Measurements from ENCODE around the gene MCF2L2.

Gene MCF2L2

DNA sequence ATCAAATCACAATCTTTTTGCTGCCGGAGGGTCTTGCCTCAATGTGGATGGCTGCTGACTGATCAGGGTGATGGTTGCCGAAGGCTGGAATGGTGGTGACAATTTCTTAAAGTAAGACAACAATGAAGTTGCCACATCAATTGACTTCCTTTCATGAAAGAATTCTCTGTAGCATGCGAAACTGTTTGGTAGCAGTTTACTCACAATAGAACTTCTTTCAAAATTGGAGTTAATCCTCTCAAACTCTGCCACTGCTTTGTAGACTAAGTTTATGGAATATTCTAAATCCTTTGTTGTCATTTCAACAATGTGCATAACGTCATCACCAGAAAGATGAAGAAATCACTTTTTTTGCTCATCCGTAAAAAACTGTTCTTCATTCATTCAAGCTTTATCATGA, 109.5 kb downstream of the MCF2L2 start:
- DNase-seq, result no peak

DNA sequence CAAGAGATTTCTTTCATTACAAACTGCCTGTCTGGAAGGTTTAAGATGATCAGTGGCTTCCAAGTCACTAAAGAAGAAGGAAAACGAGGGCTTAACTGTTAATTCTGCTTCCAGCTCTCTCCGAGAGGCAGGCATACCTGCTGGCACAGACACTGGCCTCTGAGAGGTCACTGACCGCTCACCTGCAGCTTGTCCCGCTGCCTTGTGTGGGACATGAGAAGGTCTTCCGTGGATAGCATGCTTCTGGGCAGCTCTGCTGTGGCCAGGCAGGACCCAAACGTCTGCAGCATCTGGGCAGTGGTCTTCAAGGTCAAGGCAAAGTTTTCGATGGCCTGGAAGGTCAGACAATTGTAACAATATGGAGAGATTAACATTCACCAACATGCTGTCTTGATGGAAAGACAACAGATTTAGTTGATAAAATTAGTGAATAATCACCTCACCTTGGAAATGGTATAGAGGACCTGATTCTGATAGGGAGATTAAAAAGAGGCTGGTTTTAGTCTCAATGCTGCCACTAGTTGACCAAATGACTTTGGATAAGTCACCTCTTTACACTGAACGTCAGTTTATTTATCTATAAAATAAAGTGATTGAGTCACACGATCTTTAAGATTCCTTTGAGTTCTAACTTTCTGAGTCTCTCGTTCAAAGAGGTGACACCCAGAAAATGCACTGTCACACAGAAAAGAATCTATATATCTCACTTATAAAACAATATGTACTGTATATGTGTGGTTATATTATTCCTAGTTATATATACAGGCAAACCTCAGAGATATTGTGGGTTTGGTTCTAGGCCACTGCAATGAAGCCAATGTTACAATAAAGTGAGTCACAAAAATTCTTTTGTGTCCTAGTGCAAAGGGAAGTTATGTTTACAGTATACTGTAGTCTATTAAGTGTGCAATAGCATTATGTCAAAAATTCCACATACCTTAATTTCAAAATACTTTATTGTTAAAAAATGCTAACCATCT, 110.2 kb downstream of the MCF2L2 start:
- no peak for DNase-seq

DNA sequence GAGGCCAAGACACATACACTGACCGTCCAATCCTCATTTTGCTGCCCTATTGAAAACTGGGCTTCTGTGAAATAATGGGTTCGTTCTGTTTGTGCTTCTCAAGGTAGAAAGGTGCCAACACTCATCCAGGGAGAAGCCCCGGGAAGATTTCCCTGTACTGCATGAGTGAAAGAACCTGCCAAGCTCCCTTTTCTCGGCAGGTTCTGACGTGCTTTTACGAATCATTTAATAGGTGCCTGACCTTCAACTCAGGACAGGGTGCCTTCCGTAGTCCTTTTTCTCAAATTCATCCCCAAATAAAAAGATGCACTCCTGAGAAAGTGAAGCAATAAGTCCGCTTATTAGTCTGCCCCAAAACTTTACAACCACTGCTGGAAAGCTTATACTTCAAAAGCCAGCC, 111.1 kb downstream of the MCF2L2 start:
- no peak for DNase-seq

DNA sequence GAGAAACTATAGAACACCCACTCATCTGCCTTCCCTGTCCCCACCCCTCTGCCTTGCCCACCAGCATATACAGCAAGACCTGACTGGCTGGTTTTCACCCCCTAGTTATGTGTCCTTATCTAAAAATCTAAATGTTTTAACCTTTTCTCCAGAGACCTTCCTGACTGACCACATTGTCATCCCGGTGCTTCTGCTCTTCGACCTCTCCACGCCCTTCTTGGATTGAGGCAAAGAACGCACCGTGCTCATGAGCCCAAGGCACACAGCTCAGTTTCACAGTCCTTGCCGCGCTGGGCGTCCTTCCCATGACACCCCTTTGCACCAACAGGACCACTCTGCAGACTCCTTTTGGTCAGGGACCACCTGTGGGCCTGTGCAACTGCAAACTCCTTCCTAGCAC, 112.7 kb downstream of the MCF2L2 start:
- no peak for DNase-seq

DNA sequence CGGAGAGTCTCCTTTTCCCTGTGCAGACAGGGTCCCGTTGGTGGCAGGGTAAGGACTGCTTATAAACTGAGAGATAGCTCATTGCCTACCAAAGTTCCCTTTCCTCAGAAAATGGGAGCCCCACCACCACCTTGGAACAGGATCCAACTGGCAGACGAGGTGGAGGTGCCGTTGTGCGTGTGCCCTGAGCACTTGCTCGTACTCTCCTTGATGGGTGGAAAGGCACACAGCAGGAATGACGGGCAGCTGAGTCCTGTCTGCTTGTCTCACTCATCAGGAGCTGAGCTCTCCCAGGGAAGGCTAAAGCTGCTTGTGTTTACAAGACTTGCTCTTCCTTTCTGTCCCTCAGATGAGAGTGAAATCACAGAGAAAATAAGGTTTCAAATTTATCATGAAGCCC, 114.7 kb downstream of the MCF2L2 start:
- DNase-seq, result no peak

DNA sequence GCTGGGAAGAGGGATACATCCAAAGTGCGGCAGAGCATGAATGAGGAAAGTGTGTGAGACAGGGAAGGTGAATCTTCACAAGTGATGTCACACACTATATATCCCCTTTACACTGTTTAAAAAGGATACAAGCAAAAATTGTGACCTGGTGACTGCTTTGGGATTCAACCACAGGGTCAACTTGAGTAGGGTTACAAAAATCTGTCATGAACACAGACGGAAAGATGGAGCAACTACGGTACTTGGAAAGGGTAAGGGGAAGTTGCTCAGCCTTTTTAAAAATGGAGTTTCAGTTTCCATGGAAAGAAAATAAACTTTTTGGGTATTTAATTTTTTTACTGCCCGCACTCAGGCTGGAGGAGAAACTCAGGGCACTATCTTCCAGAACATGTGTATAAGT, 115.1 kb downstream of the MCF2L2 start:
- DNase-seq, result no peak

DNA sequence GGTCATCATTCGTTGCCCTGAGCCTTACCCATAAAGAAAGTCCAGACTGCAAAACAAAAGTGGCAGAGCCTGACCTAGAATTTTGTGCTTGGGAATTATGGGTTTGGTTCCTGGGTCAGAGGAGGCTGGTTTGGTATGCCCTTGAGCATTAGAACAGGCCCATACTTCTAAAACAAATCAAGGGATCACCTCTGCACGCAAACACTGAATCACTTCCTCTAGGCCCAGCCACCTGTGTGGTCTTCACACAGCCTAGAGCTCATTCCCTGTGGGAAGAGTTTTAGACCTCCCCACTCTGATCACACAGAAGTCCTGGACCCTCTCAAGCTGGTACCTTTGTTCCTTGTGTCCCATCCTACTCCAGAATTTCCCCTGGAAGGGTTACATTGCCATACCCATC, 116.0 kb downstream of the MCF2L2 start:
- no peak for DNase-seq

DNA sequence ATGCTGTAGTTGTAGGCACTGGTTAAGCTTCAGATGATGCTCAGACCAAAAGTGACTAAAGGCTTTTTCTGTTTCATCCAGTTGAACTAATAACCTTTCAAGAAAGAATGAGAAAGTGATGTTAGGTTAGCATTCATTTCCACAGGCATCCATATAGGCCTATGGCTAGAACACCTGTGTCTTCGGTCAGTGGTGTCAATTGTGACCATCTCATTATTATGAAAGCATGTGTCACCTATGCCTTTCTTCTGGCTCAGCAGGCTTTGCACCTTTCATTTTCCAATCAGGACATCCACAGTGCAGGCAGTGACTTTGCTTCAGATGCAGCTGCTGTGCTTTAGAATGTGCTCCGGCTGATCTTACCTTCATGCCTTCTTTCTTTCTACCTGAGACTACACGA, 117.5 kb downstream of the MCF2L2 start:
- no peak for DNase-seq

DNA sequence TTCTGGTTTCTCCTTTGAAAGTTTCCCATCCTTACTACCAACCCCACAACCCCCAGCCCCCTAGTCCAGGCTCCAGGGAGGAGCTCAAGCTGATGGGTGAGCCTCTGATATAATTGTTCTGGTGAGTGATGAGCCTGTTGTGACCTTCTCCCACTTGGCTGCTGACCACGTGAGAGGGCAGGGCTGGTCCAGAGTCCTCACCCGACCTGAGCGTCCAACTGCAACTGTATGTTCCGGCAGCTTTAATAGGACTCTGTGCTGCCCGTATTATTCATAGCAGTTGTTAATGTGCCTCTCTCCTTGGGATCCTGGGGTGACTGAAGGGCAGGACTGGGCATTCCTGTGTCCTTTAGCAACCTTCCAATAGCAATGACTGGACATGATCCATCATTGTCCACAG, 119.1 kb downstream of the MCF2L2 start:
- no peak for DNase-seq

DNA sequence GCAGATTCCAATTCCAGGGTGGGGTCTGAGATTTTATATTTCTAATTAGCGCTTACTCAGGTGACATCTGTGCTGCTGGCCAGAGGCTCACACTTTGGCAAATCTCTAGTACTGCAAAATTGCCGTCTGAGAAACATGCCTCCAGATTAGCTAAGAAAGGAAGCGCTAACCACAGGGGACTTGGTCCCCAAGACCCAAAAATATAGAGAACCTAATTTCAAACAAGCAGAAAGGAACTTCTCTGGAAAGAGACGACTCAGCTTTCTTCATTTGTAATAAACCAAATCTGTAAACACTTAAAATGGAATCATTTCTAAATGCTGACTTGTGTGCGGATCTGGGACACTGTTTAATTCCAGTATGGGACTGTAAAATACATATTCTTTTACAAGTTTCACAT, 119.7 kb downstream of the MCF2L2 start:
- no peak for DNase-seq

DNA sequence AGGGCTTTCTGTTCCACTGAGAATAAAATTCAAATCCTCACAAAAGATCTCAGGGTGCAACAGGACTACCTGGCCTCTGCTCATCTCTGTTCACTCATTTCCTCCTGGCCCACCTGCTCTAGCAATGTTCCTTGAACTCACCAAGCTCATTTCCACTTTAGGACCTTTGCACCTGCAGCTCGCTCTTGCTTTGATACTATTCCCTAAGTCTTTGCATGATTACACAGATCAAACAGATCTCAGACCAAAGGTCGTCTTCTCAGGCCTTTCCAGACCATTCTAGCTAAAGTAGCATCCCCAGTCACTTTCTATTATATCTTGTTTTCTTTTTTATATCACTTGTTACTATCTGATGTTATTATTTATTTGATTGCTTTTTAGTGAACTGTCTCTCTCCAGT, 120.7 kb downstream of the MCF2L2 start:
- no peak for DNase-seq

DNA sequence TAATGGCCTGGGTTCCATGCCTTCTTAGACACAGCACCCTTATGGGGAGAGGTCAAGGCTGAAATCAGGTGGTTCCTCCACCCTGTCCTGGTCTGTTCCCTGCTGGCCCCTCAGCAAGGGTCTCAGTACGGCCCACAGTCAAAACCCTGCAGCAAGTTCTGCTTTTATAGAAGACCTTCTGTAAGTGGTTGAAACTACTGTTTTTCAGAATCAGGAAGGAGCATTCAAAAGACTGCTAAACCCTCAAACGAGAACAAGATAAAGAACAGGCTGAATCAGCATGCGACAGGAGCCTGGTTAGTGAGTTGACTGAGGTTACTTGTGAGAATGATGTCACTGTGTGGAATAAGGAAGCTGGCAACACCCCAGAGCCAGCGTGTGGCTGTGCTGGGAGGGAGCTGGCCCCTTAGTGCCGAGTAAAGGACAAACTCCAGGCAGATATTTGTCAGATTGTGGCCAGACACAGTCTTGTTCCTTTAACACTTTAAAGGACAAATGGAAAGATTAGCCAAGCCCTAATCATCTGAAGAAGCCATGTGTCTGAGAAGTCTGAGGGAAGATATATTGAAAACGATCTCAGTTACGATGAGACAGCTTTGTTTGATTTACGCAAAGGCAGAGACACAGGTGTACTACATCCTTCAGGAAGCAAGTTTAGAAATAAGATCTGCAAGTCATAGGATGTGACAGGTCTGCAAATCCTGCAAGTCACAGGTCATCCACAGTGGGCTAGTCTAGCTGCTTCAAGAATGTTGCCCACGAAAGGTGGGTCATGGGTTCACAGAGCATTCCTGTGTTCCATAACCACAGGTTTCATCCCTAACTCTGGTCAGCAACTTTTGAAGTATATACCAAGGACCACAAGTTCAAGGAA, 121.4 kb downstream of the MCF2L2 start:
- DNase-seq, result peak; percentile 22

DNA sequence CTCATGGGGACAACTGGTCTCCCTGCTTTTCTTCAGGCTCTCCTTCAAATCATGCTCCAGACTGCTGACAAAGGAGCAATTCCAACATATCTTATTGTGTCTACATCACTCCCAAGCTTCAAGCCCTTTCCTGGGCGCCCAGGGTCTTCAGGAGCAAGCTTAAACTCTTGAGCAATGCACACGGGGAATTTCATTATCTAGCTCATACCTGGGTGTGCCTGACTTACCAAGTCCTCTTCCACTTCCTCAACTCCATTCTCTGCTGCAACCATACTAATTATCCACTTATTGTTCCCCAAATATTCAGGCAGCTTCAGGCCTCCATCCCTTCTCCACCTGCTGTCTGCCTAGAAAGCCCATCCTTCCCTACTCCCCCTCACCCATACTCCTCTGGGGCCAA, 124.7 kb downstream of the MCF2L2 start:
- DNase-seq, result no peak

DNA sequence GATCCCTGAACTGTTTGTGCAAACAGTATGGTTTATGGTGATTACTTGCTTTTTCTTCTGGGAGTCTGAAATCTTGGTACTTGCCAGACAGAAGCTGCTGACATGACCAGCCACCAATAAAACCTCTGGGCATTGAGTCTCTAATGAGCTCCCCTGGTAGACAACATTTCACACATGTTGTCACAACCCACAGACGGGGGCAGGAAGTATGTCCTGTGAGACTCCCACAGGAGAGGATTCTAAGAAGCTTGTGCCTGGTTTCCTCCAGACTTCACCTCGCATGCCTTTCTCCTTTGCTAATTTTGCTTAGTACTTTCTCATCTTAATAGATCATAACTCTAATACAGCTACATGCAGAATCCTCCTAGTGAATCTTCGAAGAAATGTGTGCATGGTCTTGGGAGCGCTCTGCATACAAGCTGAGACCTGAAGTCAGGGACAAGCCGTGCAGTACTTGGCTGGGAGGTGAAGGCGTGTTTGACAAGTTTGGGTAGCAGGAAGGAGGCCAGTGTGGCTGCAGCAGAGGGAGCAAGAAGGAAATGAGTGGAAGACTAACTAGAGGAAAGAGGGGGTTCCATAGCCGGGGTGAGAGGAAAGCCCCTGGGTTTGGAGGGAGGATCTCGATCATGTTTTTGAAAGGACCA, 126.4 kb downstream of the MCF2L2 start:
- no peak for DNase-seq

DNA sequence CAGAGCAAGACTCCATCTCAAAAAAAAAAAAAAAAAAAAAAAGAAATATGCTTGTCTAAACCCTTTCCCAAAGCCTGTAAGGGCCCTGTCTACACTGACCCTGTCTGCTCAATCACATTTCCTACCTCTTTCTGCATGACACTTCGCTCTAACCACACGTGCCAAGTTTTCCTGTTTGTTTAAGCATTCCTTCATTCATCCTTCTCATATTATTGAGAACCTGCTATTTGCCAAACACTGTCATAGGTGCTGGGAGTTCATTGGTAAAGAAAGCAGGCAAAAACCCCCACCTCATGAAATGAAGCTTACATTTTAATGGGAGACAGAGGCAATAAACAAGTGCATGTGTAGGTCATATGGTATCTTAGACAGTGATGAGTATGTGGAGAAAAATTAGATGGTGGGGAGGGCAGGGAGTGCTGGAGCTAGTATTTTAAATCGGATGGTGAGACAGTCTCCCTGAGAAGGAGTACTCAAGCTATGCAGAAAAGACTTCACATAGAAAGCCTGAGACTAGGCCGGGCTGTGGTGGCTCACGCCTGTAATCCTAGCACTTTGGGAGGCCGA, 127.3 kb downstream of the MCF2L2 start:
- no peak for DNase-seq

DNA sequence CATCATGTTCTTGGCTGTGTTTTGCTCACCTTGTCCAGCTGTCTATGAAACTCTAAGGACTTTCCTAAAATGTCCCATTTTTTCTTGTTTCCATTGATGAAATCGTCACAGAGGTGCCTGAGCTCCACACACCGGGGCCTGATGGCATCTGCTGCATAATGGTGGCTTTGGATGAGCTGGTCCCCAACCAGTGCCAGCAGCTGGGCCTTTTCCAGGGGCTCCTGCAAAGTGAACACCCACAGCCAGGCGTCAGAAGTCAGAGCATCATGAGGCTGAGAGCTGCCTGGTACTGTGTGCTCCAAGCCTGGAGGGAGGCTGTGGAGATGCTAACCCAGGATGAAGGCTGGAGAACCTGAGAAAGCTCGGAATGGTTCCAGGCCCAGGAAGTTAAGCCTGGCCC, 128.4 kb downstream of the MCF2L2 start:
- no peak for DNase-seq

DNA sequence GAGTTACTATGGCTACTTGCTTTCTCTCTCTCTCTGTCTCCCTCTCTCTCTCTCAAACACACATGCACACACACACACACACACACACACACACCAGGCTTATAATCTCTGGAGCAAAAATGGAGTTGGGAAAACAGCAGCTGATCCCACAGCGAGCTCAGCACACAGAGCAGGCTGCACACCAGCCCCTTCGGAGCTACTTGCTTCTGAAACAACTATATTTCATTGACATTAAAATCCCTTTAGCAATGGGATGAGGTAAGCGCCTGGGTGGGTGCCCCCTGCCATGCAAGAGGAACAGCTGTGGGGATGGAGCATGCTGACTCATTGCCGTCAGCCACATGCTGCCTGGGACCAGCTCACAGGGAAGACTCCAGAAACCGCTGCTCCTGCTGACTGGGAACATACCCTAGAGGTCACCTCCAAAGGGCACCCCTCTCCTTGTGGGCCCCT, 129.7 kb downstream of the MCF2L2 start:
- DNase-seq, result no peak

DNA sequence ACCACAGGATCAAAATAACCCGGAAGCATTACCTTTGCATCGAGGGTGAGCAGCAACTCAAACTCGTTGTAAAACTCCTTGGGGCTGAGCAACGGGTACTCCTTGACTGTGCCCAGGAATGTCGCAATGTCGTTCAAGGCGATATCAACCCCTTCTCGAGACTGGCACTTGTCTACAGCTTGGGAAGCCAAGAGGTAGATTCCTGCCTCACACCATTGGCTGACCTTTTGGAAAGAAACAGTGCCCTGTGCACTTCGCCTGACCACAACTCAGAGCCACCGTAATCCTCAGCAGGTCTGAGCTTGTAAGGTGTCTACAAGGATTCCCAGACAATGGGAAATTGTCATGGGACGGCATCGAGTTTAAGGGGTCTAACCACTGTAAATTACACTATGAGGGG, 131.5 kb downstream of the MCF2L2 start:
- no peak for DNase-seq

DNA sequence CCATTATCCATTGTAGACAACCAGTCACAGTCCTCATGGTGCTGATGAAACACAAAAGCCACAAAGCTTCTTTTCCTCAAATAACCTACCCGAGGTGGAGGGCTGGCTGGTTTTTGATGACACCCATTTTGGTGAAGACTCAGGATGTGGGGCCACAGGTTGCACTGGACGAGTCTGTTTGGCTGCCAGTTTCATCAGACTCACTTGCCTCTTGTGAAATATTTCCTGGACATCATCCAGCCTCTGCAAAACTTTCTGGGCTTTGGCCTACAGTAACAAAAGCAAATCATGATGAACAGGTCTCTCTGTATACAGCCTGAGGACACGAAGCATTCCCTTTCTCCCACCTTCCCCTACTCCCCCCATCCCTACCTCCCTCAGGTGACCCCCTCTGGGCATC, 133.2 kb downstream of the MCF2L2 start:
- DNase-seq, result no peak

DNA sequence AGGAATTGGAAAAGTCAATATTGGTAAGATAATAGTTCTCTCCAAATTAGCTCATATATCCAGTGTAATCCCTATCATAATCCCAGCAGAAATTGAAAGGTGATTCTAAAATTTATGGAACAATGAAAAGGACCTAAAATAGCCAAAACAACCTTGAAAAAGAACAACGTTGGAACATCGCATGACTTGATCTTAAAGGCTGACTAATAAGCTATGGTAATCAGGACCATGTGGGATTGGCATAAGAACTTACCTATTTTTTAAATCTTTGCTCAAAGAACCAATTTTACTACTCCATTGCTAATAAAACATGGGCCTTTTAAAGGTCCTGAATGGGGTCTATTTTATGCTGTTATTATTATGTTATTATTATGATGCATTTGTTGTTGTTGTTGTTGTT, 134.5 kb downstream of the MCF2L2 start:
- DNase-seq, result no peak

DNA sequence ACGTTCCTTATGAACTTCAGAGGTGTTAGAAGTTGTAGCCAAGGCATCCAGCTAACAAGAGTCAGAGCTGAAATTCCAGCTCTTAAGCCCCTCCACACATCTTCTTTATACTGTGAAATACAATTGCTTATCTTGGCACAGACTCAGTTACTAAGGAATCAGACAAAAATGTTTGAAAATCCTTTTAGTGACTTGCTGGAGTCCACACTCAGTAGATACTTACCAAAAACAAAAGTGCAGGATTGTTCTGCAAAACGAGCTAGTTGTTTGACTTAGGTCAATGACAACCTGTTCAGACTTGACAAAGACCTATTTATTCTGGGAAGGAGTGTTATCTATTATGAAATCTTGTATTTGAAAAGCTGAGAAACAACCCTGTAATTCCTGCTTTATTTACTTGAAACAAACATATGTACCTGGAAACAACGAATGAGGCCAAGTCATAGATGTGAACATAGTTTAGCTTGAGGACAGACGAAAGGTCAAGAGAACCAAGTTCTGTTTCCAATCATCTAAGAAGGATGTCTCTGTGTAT, 136.9 kb downstream of the MCF2L2 start:
- DNase-seq, result peak; percentile 33

DNA sequence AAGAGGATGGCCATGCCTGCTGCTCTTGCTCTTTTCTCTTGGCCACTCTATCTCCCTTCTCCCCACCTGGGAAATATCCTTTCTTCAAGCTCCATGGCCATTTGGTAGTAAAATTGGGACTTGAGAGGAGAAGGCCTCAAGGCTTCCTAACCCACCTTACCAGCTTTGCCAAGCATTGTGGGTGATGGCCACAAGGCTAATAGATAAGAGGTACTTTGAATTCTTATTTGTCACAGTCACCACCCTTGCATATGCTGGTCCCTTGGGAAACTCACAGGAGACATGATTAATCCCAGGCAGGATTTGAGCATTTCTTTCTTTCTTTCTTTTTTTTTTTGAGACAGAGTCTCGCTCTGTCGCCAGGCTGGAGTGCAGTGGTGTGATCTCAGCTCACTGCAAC, 138.2 kb downstream of the MCF2L2 start:
- DNase-seq, result no peak

DNA sequence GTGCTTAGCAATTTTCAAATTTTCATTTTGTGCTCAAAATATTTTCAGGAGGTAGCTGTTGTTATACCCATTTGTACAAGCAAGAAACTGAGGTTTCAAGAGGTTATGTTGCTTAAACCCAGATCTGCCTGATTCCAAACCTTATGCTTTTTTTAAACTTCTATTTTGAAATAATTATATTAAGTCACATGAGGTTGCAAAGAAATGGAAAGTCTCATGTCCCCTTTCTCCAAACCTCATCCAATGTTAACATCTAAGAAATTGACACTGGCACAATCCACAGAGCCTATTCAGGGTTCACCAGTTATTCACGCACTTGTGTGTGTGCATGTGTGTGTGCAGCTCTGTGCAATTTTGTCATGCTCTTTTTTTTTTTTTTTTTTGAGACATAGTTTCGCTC, 140.3 kb downstream of the MCF2L2 start:
- no peak for DNase-seq

Measured in NCI-H510A treated with DMSO at 0.1 percent for 48 hours (cell line).